WTC11 (cell line): ENCODE data around the gene ALS2. TPM values are rescaled to one million over a fixed set of nuclear protein-coding genes. Genes with fewer than 3 reads are reported as not detected.

ENCODE experiments used
- ATAC-seq: fragments of 200-7000 bp; cut with Tn5 transposase; 2 replicates; pipeline ENCODE4 v1.10.0; 2021; ENCODE audit warnings: mild to moderate bottlenecking, moderate library complexity
- CTCF ChIA-PET: fragments of 300-600 bp; sonication (Branson Sonifier 250); formaldehyde crosslinking; loops from one replicate; lab custom pipeline; 2021; ENCODE audit warnings: antibody characterized with exemption; lab: Charles Lee
- POLR2A ChIA-PET: fragments of 350-600 bp; sonication (Branson Sonifier 250); formaldehyde crosslinking; loops from one replicate; lab custom pipeline; 2021; ENCODE audit warnings: antibody characterized with exemption; lab: Charles Lee
- DNase-seq: peaks from one replicate; pipeline ENCODE4 v3.0.0; 2021; ENCODE audit warnings: low spot score
- H3K27ac Mint-ChIP-seq: 2 replicates; pipeline ENCODE4 v1.8.0; 2021; ENCODE audit warnings: mixed read lengths
- H3K27me3 Mint-ChIP-seq: 2 replicates; pipeline ENCODE4 v1.8.0; 2021; ENCODE audit warnings: low read depth, mild to moderate bottlenecking, moderate library complexity, mixed read lengths
- H3K36me3 Mint-ChIP-seq: 2 replicates; pipeline ENCODE4 v1.8.0; 2021; ENCODE audit warnings: mixed read lengths
- H3K4me1 Mint-ChIP-seq: 2 replicates; pipeline ENCODE4 v1.8.0; 2022; ENCODE audit warnings: mixed read lengths
- H3K4me3 Mint-ChIP-seq: 2 replicates; pipeline ENCODE4 v1.8.0; 2021; ENCODE audit warnings: mild to moderate bottlenecking, moderate library complexity, mixed read lengths
- H3K9me3 Mint-ChIP-seq: 2 replicates; pipeline ENCODE4 v1.8.0; 2021; ENCODE audit warnings: mixed read lengths
- HMGXB4 ChIP-seq: sonication (generic); formaldehyde crosslinking; IDR thresholded peaks from 2 replicates; pipeline ENCODE4 v1.8.1; 2023; ENCODE audit warnings: mild to moderate bottlenecking, moderate library complexity, missing genetic modification reagents
- KAT7 ChIP-seq: sonication (generic); formaldehyde crosslinking; IDR thresholded peaks from 2 replicates; pipeline ENCODE4 v1.8.1; 2023; ENCODE audit warnings: missing genetic modification reagents, mild to moderate bottlenecking, borderline replicate concordance
- PREB ChIP-seq: sonication (generic); formaldehyde crosslinking; IDR thresholded peaks from 2 replicates; pipeline ENCODE4 v1.8.1; 2022; ENCODE audit warnings: mild to moderate bottlenecking, missing genetic modification reagents, moderate library complexity, borderline replicate concordance
- PRRX2 ChIP-seq: fragments of 250-450 bp; sonication (Bioruptor Pico); IDR thresholded peaks from 2 replicates; pipeline ENCODE4 v1.8.0; 2021; ENCODE audit warnings: mild to moderate bottlenecking
- SOX15 ChIP-seq: fragments of 250-450 bp; sonication (Bioruptor Pico); IDR thresholded peaks from 2 replicates; pipeline ENCODE4 v1.9.0; 2021; ENCODE audit warnings: mild to moderate bottlenecking
- STAT6 ChIP-seq: sonication (generic); formaldehyde crosslinking; conservative IDR thresholded peaks from 2 replicates; pipeline ENCODE4 v1.8.1; 2023; ENCODE audit warnings: mild to moderate bottlenecking, low read depth, missing genetic modification reagents, moderate library complexity
- TP53 ChIP-seq: sonication (generic); formaldehyde crosslinking; IDR thresholded peaks from 2 replicates; pipeline ENCODE4 v1.8.1; 2023; ENCODE audit warnings: mild to moderate bottlenecking, missing genetic modification reagents
- ZNF281 ChIP-seq: sonication (generic); formaldehyde crosslinking; IDR thresholded peaks from 2 replicates; pipeline ENCODE4 v1.8.0; 2023; ENCODE audit warnings: mild to moderate bottlenecking, missing genetic modification reagents
- total RNA-seq: library from RNA; stranded (reverse); gene quantifications from 3 replicates; pipeline ENCODE4 v1.2.3, GENCODE V29; 2021
- TF ChIP-seq, protein P1 (sequence below): sonication (generic); formaldehyde crosslinking; IDR thresholded peaks from 2 replicates; pipeline ENCODE4 v1.8.0; 2023; ENCODE audit warnings: missing genetic modification reagents, mild to moderate bottlenecking, borderline replicate concordance
- TF ChIP-seq, protein P2 (sequence below): sonication (generic); formaldehyde crosslinking; IDR thresholded peaks from 2 replicates; pipeline ENCODE4 v1.8.1; 2023; ENCODE audit warnings: mild to moderate bottlenecking, missing genetic modification reagents

Gene ALS2
- total RNA-seq, 1 experiment from 2014 or later: 30.5 TPM

GRCh38 chr2:201730651-201731285 is 50.0 kb downstream of the ALS2 start:
- Mint-ChIP-seq H3K27me3 (no peaks in the 10 kb centered on the region), H3K4me3 (no peak overlapping the region), H3K27ac (no peak overlapping the region), H3K4me1 (peaks cover 8% of the 10 kb centered on the region), H3K36me3 (peaks cover 15% of the 10 kb centered on the region), H3K9me3 (no peaks in the 10 kb centered on the region)
- TF ChIP-seq SOX15 (CRISPR knock-in tag) (no peak), KAT7 (CRISPR knock-in tag) (no peak), HMGXB4 (CRISPR knock-in tag) (no peak), PREB (no peak), TP53 (CRISPR knock-in tag) (no peak), PRRX2 (CRISPR knock-in tag) (no peak), STAT6 (CRISPR knock-in tag) (no peak), ZNF281 (no peak)
- TF ChIP-seq, protein P1, sequence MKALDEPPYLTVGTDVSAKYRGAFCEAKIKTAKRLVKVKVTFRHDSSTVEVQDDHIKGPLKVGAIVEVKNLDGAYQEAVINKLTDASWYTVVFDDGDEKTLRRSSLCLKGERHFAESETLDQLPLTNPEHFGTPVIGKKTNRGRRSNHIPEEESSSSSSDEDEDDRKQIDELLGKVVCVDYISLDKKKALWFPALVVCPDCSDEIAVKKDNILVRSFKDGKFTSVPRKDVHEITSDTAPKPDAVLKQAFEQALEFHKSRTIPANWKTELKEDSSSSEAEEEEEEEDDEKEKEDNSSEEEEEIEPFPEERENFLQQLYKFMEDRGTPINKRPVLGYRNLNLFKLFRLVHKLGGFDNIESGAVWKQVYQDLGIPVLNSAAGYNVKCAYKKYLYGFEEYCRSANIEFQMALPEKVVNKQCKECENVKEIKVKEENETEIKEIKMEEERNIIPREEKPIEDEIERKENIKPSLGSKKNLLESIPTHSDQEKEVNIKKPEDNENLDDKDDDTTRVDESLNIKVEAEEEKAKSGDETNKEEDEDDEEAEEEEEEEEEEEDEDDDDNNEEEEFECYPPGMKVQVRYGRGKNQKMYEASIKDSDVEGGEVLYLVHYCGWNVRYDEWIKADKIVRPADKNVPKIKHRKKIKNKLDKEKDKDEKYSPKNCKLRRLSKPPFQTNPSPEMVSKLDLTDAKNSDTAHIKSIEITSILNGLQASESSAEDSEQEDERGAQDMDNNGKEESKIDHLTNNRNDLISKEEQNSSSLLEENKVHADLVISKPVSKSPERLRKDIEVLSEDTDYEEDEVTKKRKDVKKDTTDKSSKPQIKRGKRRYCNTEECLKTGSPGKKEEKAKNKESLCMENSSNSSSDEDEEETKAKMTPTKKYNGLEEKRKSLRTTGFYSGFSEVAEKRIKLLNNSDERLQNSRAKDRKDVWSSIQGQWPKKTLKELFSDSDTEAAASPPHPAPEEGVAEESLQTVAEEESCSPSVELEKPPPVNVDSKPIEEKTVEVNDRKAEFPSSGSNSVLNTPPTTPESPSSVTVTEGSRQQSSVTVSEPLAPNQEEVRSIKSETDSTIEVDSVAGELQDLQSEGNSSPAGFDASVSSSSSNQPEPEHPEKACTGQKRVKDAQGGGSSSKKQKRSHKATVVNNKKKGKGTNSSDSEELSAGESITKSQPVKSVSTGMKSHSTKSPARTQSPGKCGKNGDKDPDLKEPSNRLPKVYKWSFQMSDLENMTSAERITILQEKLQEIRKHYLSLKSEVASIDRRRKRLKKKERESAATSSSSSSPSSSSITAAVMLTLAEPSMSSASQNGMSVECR (CRISPR knock-in tag): no peak
- TF ChIP-seq, protein P2, sequence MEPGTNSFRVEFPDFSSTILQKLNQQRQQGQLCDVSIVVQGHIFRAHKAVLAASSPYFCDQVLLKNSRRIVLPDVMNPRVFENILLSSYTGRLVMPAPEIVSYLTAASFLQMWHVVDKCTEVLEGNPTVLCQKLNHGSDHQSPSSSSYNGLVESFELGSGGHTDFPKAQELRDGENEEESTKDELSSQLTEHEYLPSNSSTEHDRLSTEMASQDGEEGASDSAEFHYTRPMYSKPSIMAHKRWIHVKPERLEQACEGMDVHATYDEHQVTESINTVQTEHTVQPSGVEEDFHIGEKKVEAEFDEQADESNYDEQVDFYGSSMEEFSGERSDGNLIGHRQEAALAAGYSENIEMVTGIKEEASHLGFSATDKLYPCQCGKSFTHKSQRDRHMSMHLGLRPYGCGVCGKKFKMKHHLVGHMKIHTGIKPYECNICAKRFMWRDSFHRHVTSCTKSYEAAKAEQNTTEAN: no peak
- ATAC-seq (no peak; the same call in 1 of the 2 replicates), DNase-seq (no peak)
- POLR2A ChIA-PET: no interaction called here
- CTCF ChIA-PET: interaction anchor here (0.6 kb wide), 1 partner anchor 373 kb away, joined by 3 read pairs; no protein-coding TSS in a partner anchor
